Measurements from ENCODE around the gene BPIFB3.

Gene BPIFB3

DNA sequence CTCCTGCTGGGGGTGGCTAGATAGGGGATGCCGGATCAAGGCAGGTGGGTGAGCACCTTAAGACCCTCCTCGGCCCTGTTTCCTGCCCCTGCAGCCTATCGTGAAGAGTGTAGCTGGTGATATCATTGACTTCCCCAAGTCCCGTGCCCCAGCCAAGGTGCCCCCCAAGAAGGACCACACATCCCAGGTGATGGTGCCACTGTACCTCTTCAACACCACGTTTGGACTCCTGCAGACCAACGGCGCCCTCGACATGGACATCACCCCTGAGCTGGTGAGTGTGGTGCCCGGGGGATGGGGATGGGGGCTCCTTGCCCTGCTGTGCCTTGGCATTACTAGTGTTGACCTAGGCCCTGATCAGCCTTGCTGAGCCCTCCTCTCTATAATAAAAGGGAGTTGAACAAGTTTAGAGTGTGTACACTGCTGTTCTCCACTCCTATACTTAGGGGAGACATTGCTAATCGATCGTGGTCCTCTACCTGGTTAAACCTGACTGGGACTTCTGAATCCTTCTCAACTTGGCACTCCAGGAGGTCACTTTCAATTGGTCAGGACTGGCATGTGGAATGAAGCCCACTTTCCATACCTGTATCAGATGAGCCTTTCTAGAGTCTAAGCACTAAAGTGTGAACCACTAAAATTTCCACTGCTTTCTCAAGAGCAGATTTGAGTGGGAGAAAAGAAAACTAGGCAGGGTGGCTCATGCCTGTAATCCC is 11.0 kb downstream of the BPIFB3 start:
- peaks cover 14% of the 10 kb centered on the region for H3K27me3 Mint-ChIP-seq (ENCODE audit: low read depth, poor library complexity)
- no peak overlapping the region for H3K27ac Mint-ChIP-seq
- H3K4me1 Mint-ChIP-seq = peaks cover 4% of the 10 kb centered on the region
- no peak overlapping the region for H3K4me3 Mint-ChIP-seq
- H3K9me3 Mint-ChIP-seq = no peaks in the 10 kb centered on the region
- DNase-seq = no peak
- TF ChIP-seq, protein P1, sequence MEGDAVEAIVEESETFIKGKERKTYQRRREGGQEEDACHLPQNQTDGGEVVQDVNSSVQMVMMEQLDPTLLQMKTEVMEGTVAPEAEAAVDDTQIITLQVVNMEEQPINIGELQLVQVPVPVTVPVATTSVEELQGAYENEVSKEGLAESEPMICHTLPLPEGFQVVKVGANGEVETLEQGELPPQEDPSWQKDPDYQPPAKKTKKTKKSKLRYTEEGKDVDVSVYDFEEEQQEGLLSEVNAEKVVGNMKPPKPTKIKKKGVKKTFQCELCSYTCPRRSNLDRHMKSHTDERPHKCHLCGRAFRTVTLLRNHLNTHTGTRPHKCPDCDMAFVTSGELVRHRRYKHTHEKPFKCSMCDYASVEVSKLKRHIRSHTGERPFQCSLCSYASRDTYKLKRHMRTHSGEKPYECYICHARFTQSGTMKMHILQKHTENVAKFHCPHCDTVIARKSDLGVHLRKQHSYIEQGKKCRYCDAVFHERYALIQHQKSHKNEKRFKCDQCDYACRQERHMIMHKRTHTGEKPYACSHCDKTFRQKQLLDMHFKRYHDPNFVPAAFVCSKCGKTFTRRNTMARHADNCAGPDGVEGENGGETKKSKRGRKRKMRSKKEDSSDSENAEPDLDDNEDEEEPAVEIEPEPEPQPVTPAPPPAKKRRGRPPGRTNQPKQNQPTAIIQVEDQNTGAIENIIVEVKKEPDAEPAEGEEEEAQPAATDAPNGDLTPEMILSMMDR (IDR thresholded peaks at IDR 0.05) = no peak
- H3K36me3 Mint-ChIP-seq (ENCODE audit: low read depth) = no peaks in the 10 kb centered on the region

DNA sequence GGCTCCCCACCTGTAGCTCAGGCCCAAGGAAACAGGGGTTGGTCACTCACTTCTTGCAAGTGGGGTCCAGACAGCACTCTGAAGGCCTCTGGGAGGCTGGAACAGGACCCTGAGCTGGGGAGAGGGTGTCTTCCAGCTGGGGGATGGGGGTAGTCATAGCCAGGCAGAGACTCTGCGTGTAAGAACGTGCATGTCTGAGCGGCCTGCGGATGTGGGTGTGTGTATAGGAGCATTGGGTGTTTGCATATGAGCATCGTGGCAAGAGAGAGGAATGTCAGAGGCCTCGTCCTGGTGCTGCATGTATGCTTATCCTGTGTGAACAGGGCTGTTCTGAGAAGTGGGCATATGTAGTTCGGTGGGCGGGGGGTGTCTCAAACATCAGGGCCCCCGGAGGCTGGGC is 12.1 kb downstream of the BPIFB3 start:
- Mint-ChIP-seq H3K4me1 (peaks cover 4% of the 10 kb centered on the region), H3K4me3 (no peak overlapping the region), H3K27ac (no peak overlapping the region), H3K27me3 (ENCODE audit: low read depth, poor library complexity) (peaks cover 14% of the 10 kb centered on the region), H3K9me3 (no peaks in the 10 kb centered on the region), H3K36me3 (ENCODE audit: low read depth) (no peaks in the 10 kb centered on the region)
- TF ChIP-seq, protein P1 (IDR thresholded peaks at IDR 0.05) = no peak
- DNase-seq = no peak

DNA sequence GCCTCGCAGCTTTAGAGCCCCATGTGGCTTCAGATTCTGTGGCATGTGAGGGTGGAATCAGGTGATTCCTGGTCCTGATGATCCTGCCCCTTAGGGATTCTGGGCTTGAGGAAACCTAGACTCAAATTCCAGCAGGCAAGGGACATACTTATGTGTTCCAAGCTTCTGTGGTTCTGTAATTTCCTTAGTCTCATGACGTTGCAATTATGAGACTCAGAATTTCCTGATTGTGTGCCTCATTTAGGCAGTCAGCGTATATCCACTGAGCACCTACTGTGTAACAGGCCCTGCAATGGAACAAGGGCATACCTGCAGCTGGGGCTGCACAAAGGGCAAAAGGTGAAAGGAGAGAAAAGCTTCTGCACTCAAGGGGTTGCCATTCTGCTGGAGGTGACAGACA is 14.1 kb downstream of the BPIFB3 start:
- Mint-ChIP-seq H3K4me1 (no peaks in the 10 kb centered on the region), H3K9me3 (no peaks in the 10 kb centered on the region), H3K27me3 (ENCODE audit: low read depth, poor library complexity) (peaks cover 17% of the 10 kb centered on the region), H3K36me3 (ENCODE audit: low read depth) (no peaks in the 10 kb centered on the region), H3K27ac (no peak overlapping the region), H3K4me3 (no peak overlapping the region)
- TF ChIP-seq, protein P1 (IDR thresholded peaks at IDR 0.05) = no peak
- DNase-seq = no peak

DNA sequence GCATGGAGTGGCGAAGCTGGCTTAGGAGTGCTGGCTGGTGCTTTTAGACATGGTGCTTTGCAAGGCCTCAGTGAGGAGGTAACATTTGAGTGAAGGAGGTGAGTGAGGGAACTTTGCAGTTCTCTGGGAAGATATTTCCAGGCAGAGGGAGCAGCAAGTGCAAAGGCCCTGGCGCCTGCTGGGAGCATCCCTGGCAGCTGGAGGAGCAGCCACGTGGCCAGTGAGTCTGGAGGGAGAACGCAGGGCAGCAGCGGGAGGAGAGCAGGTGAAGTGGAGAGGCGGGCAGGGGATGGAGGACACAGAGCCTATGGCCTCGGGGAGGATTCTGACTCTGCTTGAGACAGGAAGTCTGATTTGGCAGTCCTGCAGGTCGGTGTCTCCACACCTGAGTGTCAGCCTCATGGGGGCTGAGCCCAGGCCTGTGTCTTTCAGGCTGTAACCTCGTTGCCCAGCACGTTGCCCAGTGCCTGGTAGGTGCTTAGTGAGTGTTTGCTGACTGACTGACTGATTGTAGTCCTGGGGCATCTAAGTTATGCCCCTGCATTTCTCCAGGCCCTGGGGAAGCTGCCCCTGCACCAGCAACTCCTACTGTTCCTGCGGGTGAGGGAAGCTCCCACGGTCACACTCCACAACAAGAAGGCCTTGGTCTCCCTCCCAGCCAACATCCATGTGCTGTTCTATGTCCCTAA is 14.7 kb downstream of the BPIFB3 start:
- H3K4me3 Mint-ChIP-seq = no peak overlapping the region
- DNase-seq = no peak
- H3K4me1 Mint-ChIP-seq = no peaks in the 10 kb centered on the region
- no peaks in the 10 kb centered on the region for H3K9me3 Mint-ChIP-seq
- no peak overlapping the region for H3K27ac Mint-ChIP-seq
- TF ChIP-seq, protein P1 (IDR thresholded peaks at IDR 0.05) = no peak
- H3K27me3 Mint-ChIP-seq (ENCODE audit: low read depth, poor library complexity) = peaks cover 18% of the 10 kb centered on the region
- H3K36me3 Mint-ChIP-seq (ENCODE audit: low read depth) = no peaks in the 10 kb centered on the region

DNA sequence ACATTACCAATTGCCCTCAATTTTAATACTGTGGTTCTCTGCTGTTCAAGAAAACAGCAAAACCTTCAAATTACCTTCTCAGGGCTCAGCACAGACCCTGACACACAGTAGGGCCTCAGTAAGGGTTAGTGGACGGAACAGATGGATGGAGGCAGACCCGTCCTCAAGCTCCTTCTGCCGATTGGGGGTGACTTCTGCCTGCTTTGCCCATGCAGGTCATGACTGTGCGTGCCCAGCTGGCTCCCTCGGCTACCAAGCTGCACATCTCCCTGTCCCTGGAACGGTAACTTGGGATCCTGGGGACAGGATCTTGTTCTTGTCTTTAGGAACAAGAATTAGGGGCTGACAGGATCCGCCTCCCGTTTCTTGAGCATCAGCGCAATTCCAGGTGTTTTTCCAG is 16.0 kb downstream of the BPIFB3 start:
- no peaks in the 10 kb centered on the region for H3K36me3 Mint-ChIP-seq (ENCODE audit: low read depth)
- H3K4me3 Mint-ChIP-seq = no peak overlapping the region
- TF ChIP-seq, protein P1 (IDR thresholded peaks at IDR 0.05) = no peak
- H3K4me1 Mint-ChIP-seq = no peaks in the 10 kb centered on the region
- no peak overlapping the region for H3K27ac Mint-ChIP-seq
- no peak for DNase-seq
- peaks cover 23% of the 10 kb centered on the region for H3K27me3 Mint-ChIP-seq (ENCODE audit: low read depth, poor library complexity)
- H3K9me3 Mint-ChIP-seq = no peaks in the 10 kb centered on the region

All from nephron progenitor cell (in vitro differentiated cells).